Measurements from ENCODE around the gene CPNE9.

The CPNE9 gene

GRCh38 chr3:9777694-9778021 is 74.0 kb downstream of the CPNE9 start:
- TF ChIP-seq CTCF (conservative IDR thresholded peaks at IDR 0.05; ENCODE audit: control insufficient read depth, insufficient read depth, low read depth, low read length), result no peak
- DNase-seq (ENCODE audit: low read depth), result no peak
- H3K4me3 ChIP-seq (ENCODE audit: control insufficient read depth, low read depth, low read length), result no peak overlapping the region

GRCh38 chr3:9778143-9779074 is 74.8 kb downstream of the CPNE9 start:
- TF ChIP-seq CTCF (conservative IDR thresholded peaks at IDR 0.05; ENCODE audit: control insufficient read depth, insufficient read depth, low read depth, low read length), result no peak
- no peak overlapping the region for H3K4me3 ChIP-seq (ENCODE audit: control insufficient read depth, low read depth, low read length)
- peak; percentile 85 for DNase-seq (ENCODE audit: low read depth)

GRCh38 chr3:9779075-9779593 is 75.5 kb downstream of the CPNE9 start:
- no peak for TF ChIP-seq CTCF (conservative IDR thresholded peaks at IDR 0.05; ENCODE audit: control insufficient read depth, insufficient read depth, low read depth, low read length)
- no peak for DNase-seq (ENCODE audit: low read depth)
- no peak overlapping the region for H3K4me3 ChIP-seq (ENCODE audit: control insufficient read depth, low read depth, low read length)

Measured in fibroblast of mammary gland (primary cell).